NCI-H345 treated with DMSO at 0.1 percent for 48 hours (cell line): ENCODE data around the gene KCNG4.
A peak's percentile ranks its signal among the peaks of the same experiment; 100 is the strongest.

Experiments used
- DNase-seq: peaks from one replicate; lab custom pipeline; 2025; ENCODE audit not compliant: unreplicated experiment; lab: John Stamatoyannopoulos, UW

The KCNG4 gene, protein sequence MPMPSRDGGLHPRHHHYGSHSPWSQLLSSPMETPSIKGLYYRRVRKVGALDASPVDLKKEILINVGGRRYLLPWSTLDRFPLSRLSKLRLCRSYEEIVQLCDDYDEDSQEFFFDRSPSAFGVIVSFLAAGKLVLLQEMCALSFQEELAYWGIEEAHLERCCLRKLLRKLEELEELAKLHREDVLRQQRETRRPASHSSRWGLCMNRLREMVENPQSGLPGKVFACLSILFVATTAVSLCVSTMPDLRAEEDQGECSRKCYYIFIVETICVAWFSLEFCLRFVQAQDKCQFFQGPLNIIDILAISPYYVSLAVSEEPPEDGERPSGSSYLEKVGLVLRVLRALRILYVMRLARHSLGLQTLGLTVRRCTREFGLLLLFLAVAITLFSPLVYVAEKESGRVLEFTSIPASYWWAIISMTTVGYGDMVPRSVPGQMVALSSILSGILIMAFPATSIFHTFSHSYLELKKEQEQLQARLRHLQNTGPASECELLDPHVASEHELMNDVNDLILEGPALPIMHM

DNA sequence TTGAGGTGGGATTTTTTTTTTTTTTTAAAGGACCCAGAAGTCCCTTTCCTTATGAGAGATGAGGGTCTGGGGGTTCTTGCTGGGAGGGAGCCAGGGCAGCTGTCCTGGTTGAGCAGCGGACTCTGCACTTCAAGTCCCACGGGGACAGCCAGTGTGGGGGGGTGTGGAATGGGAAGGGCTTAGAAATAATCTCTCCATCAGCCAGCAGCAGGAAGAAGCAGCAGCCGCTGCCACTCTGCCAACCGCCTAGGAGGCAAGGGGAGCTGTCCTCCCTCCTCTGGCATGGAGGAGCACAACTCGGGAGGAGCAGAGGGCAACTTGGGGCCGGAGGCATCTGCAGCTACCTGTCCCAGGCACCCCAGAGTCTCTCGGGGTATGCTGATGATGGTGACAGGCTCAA lies at the start of gene KCNG4:
KCNG4 (minus strand) TSS at position 104 of the 400 bp plus-strand sequence. CDS start 2,527 bp downstream, outside the sequence.
- no peak for DNase-seq

DNA sequence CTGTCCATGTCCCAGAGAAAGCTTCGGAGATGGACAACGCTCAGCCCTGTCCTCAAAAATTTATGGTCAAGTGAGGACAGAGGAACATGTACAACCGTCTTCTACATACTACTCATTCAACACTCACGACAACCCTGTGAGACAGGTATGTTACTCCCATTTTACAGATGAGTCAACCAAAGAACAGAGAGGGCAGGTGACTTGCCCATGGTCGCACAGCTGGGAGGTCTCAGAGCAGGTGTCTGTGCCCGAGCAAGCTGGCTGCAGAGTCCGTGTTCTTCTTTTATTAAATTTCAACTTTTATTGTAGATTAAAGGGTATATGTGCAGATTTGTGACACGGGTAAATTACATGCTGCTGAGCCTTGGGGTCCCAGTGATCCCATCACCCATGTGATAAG lies 49.1 kb upstream of the KCNG4 start:
- DNase-seq = no peak

DNA sequence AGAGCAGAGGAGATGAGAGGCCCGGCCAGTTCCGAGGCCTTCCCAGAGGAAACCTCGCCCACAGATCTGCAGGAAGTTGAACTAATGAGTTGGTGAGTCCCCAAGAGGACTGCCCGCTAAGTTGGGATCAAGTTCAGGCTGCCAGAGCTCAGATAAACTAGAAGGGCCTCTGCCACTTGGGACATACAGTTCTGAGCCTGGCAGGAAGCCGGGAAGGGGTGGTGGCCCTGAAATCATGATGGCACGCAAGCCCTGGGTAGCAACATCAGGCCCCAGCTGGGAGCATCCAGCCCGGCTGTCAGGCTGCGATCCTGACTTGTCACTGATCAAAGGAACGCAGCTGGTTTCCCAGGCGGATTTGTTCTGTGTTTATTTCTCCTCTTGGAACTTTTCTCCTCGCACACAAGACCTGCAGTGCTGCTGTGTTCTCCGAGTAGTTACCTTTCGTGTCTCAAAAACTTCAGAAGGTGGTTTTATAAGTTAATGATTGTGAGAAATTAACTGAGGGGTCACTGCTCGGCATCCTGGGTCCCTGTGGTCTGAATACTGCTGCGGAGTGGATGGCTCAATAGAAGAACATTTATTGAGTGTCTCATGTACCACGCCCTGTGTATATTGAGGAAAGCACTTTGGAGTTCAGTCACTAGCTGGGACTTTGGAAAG lies 46.9 kb upstream of the KCNG4 start:
- no peak for DNase-seq

DNA sequence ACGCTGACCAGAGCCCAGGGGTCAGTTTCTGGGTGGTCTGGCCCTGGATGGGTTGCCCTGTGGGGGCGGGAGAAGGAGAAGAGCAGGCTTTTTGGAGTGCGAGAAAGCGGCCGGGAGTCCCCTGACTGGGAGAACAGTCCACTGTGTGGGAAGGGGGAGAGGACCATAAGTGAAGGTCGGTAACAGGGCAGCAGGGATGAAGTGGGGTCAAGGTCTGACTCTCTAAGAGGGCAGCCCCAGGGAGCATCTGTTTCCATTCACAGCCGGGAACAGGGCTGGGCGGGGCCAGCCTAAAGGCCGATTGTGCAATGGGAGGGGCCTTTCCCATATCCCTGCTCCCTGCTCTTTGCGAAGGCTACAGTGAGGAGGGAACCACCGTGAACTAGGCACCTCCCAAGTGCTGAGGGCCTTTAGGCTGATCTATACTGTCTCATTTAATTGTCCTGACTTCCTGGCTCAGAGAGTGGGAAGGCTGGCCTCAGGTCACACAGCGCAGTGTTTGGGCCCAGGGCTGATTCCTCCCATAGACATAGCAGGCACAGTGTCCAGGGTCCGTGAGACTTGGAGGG lies 44.4 kb upstream of the KCNG4 start:
- no peak for DNase-seq

DNA sequence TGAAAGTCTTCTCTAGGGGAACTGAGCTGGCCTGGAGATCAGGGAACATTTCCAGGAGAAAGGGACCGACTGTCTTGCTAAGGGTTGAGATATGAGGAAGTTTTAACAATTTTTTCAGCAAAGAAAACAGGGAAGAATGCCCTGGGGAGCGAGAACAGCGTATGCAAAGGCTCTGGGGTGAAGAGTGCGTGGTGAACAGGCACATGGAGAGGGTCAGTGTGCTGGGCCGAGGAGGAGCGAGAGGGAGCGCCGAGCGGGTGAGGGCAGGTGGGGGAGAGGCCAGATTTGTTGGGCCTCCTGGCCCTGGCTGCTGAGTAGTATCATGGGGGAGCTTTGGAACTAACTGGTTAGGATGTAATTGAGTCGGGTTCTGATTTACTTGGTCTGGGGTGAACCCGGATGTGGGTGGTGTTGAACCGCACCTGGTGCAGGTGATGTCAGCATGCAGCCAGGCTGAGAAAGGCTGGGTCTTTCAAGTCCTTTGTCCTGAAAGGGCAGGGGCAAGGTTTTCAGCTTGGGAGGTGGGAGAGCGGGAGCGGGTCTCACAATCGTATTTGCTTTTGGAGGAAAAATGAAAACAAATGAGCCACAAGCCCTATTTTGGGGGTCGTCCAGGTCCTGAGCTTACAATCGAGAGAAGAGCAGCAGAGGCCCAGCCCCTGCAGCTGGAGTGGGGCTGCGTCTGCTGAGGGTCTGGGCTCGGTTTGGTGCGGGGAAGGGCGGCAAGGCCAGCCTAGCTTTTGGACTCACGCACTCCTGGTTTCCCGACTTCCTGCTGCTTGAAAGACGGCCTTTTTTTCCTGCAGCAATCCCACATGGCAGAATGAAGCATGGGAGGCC lies 43.7 kb upstream of the KCNG4 start:
- no peak for DNase-seq

DNA sequence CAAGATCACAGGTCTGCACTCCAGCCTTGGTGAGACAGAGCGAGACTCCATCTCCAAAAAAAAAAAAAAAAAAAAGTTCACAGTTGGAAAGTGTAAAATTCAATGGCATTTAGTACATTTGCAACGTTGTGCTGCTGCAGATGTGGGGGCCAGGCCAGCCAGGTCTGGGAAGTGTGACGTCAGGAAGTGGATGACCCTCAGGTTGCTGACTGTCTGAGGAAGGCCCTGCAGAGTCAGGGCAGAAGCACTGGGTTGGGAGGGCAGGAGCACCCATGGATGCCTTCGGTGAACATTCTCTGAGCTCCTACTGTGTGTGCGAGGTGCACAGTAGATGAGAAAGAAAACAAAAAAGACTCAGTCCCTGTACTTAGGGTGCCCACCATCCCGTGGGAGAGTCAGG lies 42.7 kb upstream of the KCNG4 start:
- no peak for DNase-seq

DNA sequence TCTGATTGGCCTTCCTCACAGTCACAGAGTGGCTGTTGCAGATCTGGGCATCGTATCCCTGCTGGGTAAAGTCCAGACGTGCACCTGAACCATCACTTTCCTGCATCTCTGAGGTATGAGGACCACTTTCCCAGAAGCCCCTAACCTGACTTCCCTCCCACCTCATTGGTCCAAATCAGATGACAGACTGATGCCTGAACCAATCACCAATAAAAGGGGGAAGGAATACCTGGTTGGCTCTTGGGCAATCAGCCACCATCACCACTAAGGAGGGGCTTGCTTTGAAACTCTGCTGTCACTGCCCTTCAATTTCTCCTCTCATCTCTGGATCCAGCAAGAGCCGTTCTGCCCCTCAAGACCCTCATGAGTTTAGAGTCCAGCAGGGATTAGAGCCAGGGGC lies 41.3 kb upstream of the KCNG4 start:
- DNase-seq = no peak

DNA sequence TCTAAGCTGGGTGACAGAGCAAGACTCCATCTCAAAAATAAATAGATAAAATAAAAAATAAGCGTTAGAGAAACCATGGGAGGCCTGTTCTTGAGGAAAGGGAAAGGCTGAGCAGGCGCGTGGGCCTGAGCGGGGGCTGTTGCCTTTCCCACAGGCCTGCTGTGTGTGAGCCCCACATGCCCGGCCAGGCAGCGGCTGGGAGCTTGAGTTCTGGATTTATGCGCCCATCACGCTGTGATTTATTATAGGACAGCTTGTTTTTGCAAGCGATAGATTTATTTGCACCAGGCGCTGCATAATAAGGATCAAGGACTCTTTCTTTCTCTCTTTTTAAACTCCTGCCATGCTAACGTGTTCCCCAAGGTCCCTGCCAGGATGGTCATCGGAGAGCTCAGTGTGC lies 40.1 kb upstream of the KCNG4 start:
- DNase-seq = no peak

DNA sequence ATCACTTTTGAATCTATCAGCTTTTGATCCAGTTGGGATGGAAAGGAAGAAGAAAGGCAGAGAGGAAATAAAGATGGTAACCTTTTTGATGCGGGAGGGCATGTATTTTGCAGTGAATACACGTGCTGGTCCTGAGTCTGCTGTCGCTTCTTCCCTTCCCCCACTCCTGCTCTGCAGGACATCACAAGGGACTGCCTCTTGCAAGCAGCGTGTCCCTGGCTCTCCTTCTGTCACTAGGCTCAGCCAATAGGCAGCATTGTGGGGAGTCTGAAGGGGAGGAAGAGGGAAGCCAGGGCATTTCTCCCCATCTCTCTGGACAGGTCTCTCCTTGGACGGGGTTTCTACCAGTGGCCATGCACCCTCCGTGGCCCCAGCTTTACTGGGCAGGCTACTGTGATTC lies 39.2 kb upstream of the KCNG4 start:
- DNase-seq = no peak

DNA sequence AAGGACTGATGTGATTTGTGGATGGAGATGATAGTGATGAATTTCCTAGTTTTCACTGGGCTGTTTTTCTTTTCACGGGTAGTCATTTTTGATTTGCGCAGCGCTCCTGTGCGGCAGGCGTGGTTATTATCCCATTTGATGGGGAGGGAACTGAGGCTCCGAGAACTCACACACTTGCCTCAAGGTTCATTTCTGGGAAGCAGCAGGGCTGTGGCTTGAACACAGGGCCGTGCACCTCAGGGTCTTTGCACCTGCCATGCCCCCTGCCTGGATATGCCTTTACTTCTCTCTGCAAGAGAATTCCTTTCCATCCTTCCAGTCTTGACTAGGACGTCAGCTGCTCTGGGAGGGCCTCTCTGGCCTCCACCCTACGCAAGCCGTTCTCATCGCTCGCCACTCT lies 38.5 kb upstream of the KCNG4 start:
- no peak for DNase-seq

DNA sequence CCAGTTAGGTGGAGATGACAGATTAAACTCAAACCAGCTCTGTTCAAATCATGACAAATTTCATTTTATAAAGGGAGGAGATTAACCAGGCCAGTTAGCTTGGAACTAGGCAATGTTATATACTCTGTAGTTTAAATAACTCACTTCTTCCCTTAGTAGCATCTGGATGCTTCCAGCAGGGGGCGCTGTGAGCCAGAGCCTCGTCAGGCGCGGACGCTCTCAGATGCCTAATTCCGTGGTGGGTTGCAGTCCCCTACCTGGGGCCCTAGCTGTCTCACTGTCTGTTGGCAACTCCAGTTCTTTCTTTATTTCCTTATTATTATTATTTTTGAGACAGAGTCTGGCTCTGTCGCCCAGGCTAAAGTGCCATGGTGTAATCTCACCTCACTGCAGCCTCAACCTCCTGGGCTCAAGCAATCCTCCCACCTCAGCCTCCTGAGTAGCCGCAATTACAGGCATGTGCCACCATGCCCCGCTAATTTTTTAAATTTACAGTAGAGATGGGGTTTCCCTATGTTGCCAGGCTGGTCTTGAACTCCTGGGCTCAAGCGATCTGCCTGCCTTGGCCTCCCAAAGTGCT lies 37.5 kb upstream of the KCNG4 start:
- DNase-seq = peak; percentile 27

DNA sequence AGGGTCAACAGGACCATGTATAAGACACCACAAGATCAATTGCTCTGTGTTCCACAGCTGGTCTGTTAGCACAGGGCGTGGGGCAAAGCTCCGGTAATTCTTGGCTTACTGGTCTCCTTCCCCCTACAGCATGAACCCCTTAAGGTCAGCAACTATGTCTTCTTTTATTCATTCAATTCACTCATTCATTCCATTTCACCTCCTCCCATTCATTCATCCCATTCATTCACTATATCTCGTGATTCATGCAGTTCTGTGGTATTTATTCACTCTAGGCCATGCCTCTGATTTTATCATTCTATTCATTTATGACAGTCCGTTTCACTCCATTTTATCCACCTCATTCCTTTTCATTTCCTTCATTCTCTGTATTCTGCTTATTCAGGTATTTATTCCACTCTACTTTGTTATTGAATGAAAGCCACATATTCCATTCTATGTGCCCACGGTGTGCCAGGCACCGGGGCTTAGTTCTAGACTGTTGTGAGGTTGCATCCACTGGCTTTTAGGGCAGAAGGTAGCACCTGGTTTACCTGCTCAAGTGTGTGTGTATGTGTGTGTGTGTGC lies 35.9 kb upstream of the KCNG4 start:
- no peak for DNase-seq

DNA sequence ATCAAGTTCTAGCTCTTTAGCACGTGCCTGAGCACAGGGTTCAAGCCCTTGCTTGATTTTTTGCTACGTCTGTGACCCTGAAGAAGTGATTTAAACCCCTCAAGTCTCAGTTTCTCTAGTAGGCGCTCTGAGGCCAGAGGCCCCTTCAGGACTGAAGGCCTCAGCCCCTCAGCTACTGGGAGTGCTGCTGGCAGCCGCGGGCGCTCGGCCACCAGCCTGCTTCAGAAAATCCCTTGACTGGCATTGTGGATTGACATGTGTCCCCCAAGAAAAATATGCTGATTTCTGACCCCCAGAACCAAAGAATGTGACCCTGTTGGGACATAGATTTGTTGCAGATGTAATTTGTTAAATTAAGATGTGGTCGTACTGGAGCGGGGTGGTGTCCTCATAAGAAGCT lies 34.7 kb upstream of the KCNG4 start:
- no peak for DNase-seq

DNA sequence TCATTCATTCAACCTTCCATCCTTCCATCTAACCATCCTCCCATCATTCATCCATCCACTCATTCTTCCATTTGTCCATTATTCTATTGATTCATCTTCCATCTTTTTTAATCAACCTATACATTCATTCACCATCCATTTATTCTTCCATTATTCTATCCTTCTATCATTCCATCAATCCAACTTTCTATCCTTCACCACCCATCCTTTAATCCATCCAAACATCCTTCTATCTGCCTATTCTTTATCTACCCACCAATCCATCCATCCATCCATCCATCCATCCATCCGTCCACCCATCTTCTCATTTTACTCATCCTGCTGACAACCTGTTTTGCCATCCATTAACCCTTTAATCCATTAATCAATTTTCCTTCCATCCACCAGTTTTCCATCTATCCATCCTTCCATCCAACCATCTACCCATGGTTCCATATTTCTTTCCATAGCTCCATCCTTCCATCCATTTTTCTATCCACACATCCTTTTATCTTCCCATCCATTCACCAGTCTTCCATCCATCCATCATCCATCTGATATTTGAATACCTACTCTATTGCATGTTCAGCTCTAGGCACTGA lies 33.0 kb upstream of the KCNG4 start:
- DNase-seq = no peak

DNA sequence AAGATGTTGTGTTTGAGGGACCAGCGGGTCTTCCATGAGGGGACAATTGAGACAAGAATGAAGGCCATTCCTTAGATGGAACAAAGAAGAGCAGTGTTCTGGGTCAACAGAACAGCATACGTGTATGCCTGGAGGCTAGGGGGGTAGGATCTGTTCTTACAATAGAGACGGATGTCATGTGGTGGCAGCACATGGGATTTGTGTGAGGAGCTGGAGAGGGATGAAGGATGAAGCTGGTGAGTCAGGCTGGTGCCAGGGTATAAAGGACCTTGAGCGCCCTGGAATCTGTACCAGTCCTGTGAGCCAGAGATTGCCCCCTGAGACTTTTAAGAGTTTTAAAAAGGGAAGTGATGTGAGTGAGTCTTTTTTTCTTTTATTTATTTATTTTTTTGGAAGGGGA lies 32.1 kb upstream of the KCNG4 start:
- no peak for DNase-seq

DNA sequence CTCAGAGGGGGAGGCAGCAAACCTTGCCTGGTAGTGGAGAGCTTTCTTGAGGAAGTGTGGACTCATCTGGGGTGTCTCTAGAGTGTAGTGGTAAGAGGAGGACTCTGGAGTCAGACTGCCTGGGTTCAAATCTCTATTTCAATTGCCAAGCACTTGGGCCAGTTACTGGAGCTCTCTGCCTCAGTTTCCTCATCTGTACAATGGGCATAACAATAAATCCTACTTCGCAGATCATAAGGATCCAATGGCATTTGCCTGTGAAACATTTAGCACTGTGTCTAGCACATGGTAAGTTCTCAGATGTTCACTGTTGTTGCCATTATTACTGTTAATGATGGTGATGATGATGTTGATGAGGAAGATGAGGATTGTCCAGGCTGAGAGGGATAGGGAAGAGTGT lies 31.2 kb upstream of the KCNG4 start:
- DNase-seq = no peak

DNA sequence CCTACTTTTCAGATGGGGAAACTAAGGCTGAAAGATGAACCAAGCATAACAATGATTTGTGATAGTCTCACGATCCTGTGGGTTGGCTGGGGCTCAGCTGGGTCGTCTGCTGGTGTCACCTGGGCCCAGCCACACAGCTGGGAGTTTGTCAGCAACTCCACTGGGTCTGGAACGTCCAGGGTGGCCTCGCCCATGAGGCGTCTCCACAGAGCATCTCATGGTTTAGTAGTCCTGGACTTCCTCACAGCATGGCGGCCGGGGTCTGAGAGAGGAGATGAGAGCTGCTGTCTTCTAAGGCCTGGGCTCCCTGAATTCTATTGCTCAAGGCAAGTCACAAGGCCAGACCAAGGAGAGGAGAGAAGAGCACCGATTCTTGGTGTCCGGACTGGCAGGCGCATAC lies 30.7 kb upstream of the KCNG4 start:
- DNase-seq = no peak

DNA sequence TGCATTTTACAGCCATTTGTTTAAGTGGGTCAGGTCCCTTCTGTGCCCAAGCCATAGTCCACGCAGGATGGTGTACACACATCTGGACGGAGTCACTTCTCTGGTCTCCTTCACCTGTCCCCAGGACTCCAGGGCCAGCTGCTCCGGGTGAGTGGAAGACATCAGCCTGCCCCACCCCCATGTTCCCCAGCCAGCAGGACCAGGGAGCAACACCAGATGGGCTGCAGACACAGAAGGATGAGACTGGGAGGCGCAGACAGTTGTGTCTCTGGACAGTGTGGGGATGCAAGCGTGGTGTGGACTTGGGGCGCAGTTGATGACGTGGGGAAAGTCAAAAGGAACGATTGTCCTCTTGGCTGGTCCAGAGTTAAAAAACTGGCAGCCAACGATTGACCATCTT lies 30.3 kb upstream of the KCNG4 start:
- DNase-seq = no peak

DNA sequence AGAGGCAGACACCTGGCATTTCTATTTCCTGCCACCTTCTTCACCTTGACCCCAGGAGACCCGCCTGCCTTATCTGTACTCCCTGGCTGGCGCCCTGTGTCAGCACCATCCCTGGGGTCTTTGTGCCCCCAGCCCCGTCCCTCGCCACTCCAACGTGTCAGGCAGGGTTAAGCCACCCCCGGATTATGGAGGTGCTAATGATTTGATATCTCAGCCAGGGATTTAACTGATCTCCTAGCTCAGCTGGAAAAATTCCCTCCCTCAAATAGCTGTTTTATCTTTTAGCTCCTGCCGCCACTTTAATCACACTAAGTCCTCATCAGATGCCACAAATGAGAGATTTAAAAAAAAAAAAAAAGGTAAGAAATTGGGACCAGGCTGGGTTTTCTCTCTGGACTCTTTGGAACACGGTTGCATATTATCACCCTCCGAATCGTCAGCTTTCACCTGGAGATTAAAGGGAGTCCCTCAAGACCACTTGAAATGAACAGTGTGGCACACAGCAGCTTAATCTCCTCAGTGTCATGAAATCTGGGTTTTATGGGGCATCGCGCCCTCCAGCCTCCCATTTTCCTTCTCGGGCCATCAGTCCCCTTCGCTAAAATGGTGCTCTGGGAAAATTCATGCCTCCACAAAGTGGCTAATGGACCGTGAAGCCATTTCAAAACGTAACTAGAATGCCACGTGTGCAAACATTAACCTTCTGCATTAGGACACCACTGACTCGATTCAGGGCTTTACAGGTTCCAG lies 28.7 kb upstream of the KCNG4 start:
- DNase-seq = no peak

DNA sequence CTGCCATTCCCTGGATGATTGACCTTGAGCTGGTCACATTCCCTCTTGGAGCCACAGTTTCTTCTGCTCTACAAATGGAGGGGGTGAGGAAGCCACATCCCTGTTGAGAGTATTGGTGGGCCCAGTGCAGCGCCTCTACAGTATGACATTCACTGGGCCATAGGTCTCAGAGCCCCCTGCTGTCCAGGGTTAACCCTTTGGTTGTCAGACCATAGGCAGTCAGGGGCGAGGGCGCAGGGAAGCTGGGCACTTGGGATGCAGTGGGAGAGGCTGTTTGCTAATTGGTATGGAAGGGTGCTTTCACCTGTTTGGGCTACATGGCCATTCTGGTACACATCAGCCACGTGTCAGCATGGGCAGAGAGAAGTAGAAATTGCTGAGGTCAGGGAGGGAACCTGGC lies 27.6 kb upstream of the KCNG4 start:
- no peak for DNase-seq
